ENCODE measurements around the gene XPR1. TPM values are rescaled to one million over a fixed set of nuclear protein-coding genes. Genes with fewer than 3 reads are reported as not detected.

The XPR1 gene
- total RNA-seq, 1 donor from 2014 or later = 35.2 TPM

GRCh38 chr1:180785887-180786286, 154.1 kb downstream of the XPR1 start:
- Histone ChIP-seq H3K27me3 (ENCODE audit: insufficient read depth, low read length) (no peaks in the 10 kb centered on the region), H3K36me3 (ENCODE audit: insufficient read depth, low read length) (no peaks in the 10 kb centered on the region), H3K9ac (ENCODE audit: low read length) (no peak overlapping the region), H2AFZ (ENCODE audit: low read depth, low read length) (no peak overlapping the region), H3K27ac (ENCODE audit: low read depth, low read length) (no peak overlapping the region), H3K4me2 (ENCODE audit: low read length) (no peak overlapping the region), H3K9me3 (ENCODE audit: insufficient read depth, low read depth, low read length) (no peaks in the 10 kb centered on the region), H3K4me3 (ENCODE audit: insufficient read depth, low read depth, low read length) (no peak overlapping the region), H3K79me2 (ENCODE audit: insufficient read depth, low read length) (no peaks in the 10 kb centered on the region), H4K20me1 (ENCODE audit: insufficient read depth, low read length) (no peaks in the 10 kb centered on the region), H3K4me1 (ENCODE audit: insufficient read depth, low read length) (no peaks in the 10 kb centered on the region)
- DNase-seq (ENCODE audit: low read depth) (no peak), FAIRE-seq (no peak)
- H3K36me3 Mint-ChIP-seq (ENCODE audit: low read depth, unreplicated experiment) = peaks cover 1% of the 10 kb centered on the region
- no peak overlapping the region for H3K4me3 Mint-ChIP-seq (ENCODE audit: unreplicated experiment)
- no peaks in the 10 kb centered on the region for H3K9me3 Mint-ChIP-seq (ENCODE audit: unreplicated experiment)
- H3K4me1 Mint-ChIP-seq (ENCODE audit: low read depth, unreplicated experiment) = no peaks in the 10 kb centered on the region
- no peak overlapping the region for H3K27ac Mint-ChIP-seq (ENCODE audit: unreplicated experiment)
- TF ChIP-seq, protein P1, sequence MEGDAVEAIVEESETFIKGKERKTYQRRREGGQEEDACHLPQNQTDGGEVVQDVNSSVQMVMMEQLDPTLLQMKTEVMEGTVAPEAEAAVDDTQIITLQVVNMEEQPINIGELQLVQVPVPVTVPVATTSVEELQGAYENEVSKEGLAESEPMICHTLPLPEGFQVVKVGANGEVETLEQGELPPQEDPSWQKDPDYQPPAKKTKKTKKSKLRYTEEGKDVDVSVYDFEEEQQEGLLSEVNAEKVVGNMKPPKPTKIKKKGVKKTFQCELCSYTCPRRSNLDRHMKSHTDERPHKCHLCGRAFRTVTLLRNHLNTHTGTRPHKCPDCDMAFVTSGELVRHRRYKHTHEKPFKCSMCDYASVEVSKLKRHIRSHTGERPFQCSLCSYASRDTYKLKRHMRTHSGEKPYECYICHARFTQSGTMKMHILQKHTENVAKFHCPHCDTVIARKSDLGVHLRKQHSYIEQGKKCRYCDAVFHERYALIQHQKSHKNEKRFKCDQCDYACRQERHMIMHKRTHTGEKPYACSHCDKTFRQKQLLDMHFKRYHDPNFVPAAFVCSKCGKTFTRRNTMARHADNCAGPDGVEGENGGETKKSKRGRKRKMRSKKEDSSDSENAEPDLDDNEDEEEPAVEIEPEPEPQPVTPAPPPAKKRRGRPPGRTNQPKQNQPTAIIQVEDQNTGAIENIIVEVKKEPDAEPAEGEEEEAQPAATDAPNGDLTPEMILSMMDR (IDR thresholded peaks at IDR 0.05; ENCODE audit: insufficient read depth, low read depth, low read length) = no peak
- no peak for TF ChIP-seq EZH2 (IDR thresholded peaks at IDR 0.05; ENCODE audit: insufficient read depth, low read length)
- H3K27me3 Mint-ChIP-seq (ENCODE audit: low read depth, unreplicated experiment) = no peaks in the 10 kb centered on the region

GRCh38 chr1:180786624-180787023, 154.8 kb downstream of the XPR1 start:
- DNase-seq (ENCODE audit: low read depth) = no peak
- Mint-ChIP-seq H3K4me1 (ENCODE audit: low read depth, unreplicated experiment) (no peaks in the 10 kb centered on the region), H3K27ac (ENCODE audit: unreplicated experiment) (no peak overlapping the region), H3K9me3 (ENCODE audit: unreplicated experiment) (no peaks in the 10 kb centered on the region), H3K36me3 (ENCODE audit: low read depth, unreplicated experiment) (peaks cover 1% of the 10 kb centered on the region), H3K4me3 (ENCODE audit: unreplicated experiment) (no peak overlapping the region), H3K27me3 (ENCODE audit: low read depth, unreplicated experiment) (no peaks in the 10 kb centered on the region)
- H3K4me1 ChIP-seq (ENCODE audit: insufficient read depth, low read length) = no peaks in the 10 kb centered on the region
- H3K4me3 ChIP-seq (ENCODE audit: insufficient read depth, low read depth, low read length) = no peak overlapping the region
- no peak for FAIRE-seq
- H3K79me2 ChIP-seq (ENCODE audit: insufficient read depth, low read length) = no peaks in the 10 kb centered on the region
- no peaks in the 10 kb centered on the region for H3K27me3 ChIP-seq (ENCODE audit: insufficient read depth, low read length)
- H2AFZ ChIP-seq (ENCODE audit: low read depth, low read length) = no peak overlapping the region
- no peak overlapping the region for H3K9ac ChIP-seq (ENCODE audit: low read length)
- TF ChIP-seq, protein P1 (IDR thresholded peaks at IDR 0.05; ENCODE audit: insufficient read depth, low read depth, low read length) = no peak
- no peak for TF ChIP-seq EZH2 (IDR thresholded peaks at IDR 0.05; ENCODE audit: insufficient read depth, low read length)
- no peak overlapping the region for H3K4me2 ChIP-seq (ENCODE audit: low read length)
- H3K9me3 ChIP-seq (ENCODE audit: insufficient read depth, low read depth, low read length) = no peaks in the 10 kb centered on the region
- no peaks in the 10 kb centered on the region for H4K20me1 ChIP-seq (ENCODE audit: insufficient read depth, low read length)
- H3K27ac ChIP-seq (ENCODE audit: low read depth, low read length) = no peak overlapping the region
- H3K36me3 ChIP-seq (ENCODE audit: insufficient read depth, low read length) = no peaks in the 10 kb centered on the region

GRCh38 chr1:180787628-180788307, 155.9 kb downstream of the XPR1 start:
- Histone ChIP-seq H3K27me3 (ENCODE audit: insufficient read depth, low read length) (no peaks in the 10 kb centered on the region), H4K20me1 (ENCODE audit: insufficient read depth, low read length) (no peaks in the 10 kb centered on the region), H3K79me2 (ENCODE audit: insufficient read depth, low read length) (no peaks in the 10 kb centered on the region), H3K36me3 (ENCODE audit: insufficient read depth, low read length) (no peaks in the 10 kb centered on the region), H3K9ac (ENCODE audit: low read length) (no peak overlapping the region), H3K9me3 (ENCODE audit: insufficient read depth, low read depth, low read length) (no peaks in the 10 kb centered on the region), H3K4me1 (ENCODE audit: insufficient read depth, low read length) (no peaks in the 10 kb centered on the region), H3K4me3 (ENCODE audit: insufficient read depth, low read depth, low read length) (no peak overlapping the region), H3K27ac (ENCODE audit: low read depth, low read length) (no peak overlapping the region), H2AFZ (ENCODE audit: low read depth, low read length) (no peak overlapping the region), H3K4me2 (ENCODE audit: low read length) (no peak overlapping the region)
- peaks cover 3% of the 10 kb centered on the region for H3K4me1 Mint-ChIP-seq (ENCODE audit: low read depth, unreplicated experiment)
- H3K27ac Mint-ChIP-seq (ENCODE audit: unreplicated experiment) = no peak overlapping the region
- DNase-seq (ENCODE audit: low read depth) = peak; percentile 17
- no peak overlapping the region for H3K4me3 Mint-ChIP-seq (ENCODE audit: unreplicated experiment)
- no peak for FAIRE-seq
- TF ChIP-seq, protein P1 (IDR thresholded peaks at IDR 0.05; ENCODE audit: insufficient read depth, low read depth, low read length) = no peak
- TF ChIP-seq EZH2 (IDR thresholded peaks at IDR 0.05; ENCODE audit: insufficient read depth, low read length) = no peak
- H3K9me3 Mint-ChIP-seq (ENCODE audit: unreplicated experiment) = no peaks in the 10 kb centered on the region
- no peaks in the 10 kb centered on the region for H3K27me3 Mint-ChIP-seq (ENCODE audit: low read depth, unreplicated experiment)
- peaks cover 1% of the 10 kb centered on the region for H3K36me3 Mint-ChIP-seq (ENCODE audit: low read depth, unreplicated experiment)
